ENCODE measurements around the gene PDCD1. TPM values are rescaled to one million over a fixed set of nuclear protein-coding genes. Genes with fewer than 3 reads are reported as not detected.

Gene PDCD1
- total and polyA plus RNA-seq, 2 experiments from 2014 or later = not detected

DNA sequence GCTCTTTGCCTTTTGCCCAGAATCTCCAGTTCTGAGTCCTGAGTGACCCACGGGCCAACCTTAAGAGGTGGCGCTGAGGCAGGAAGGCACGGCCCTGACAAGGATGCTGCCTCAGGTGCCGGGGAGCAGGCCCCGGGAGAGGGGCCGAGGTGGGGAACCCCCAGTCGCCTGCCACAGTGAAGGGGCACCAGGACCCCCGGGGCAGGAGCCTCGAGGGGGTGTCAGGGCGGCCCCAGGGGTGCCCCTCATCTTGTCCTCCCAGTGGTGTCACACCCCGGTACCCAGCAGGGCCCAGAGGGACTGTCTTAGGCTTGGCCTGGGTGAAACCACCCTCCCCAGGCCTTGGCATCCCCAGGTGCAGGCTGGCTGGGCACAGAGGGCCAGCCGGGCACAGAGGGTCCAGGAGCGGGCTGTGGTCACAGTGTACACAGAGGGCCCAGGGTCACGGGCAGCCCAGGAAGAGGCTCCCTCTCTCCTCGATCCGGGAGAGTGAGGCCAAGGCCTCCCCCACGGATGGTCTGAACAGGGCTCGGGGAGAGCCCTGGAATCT is 1.0 kb downstream of the PDCD1 start:
- Histone ChIP-seq H3K36me3 (ENCODE audit: low read depth) (no peaks in the 10 kb centered on the region), H3K4me3 (no peak overlapping the region), H3K9me2 (ENCODE audit: insufficient read depth) (no peaks in the 10 kb centered on the region), H4K20me1 (ENCODE audit: insufficient read depth) (no peaks in the 10 kb centered on the region), H3F3A (ENCODE audit: insufficient read depth) (no peaks in the 10 kb centered on the region), H3K79me2 (ENCODE audit: insufficient read depth) (no peaks in the 10 kb centered on the region), H3K9me3 (ENCODE audit: low read depth) (no peaks in the 10 kb centered on the region), H3K27ac (no peak overlapping the region), H2AFZ (no peak overlapping the region), H3K4me2 (ENCODE audit: unreplicated experiment) (no peak overlapping the region), H3K9ac (no peak overlapping the region), H3K4me1 (ENCODE audit: insufficient read depth) (peaks cover 5% of the 10 kb centered on the region; the same call in 1 of the 2 replicates), H3K27me3 (replicated peaks; ENCODE audit: insufficient read depth) (no peaks in the 10 kb centered on the region)
- in situ Hi-C loops (cut with MboI) = no loop called here
- TF ChIP-seq EZH2phosphoT487 (IDR thresholded peaks at IDR 0.05; ENCODE audit: insufficient read depth, low read depth) = no peak
- no peak for TF ChIP-seq EZH2 (IDR thresholded peaks at IDR 0.05; ENCODE audit: insufficient read depth, poor library complexity, severe bottlenecking)
- DNase-seq = no peak
- 80 to 85% methylated on average over 15 to 18 of the region's 18 CpGs for WGBS, 2 experiments (ENCODE audit: low coverage in 1 of 2, low lambda C conversion rate in 2 of 2, missing lambda C conversion rate in 2 of 2)

DNA sequence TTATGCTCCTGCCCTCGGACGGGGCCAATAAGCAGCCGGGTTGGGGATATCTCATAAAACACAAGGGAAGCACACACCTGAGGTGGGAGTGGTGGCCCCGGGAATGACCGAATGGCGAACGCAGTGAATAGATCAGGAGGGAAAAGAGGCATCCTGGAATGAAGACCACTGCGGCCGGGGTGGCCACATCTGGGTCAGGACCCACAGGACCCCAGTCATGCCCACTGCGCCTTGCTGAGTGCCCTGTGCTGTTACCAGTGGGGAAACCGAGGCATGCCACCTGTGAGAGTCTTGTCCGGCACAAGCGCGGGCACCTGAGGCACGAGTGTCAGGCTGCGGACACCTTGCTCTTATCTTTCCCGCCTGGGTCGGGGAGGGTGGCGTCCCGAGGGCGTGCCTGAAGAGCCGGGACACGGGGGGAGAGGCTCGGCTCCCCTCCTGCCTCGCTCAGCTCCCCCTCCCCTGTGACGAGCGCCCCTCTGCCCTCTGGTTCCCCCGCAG is 1.6 kb downstream of the PDCD1 start:
- H2AFZ ChIP-seq = no peak overlapping the region
- TF ChIP-seq EZH2 (IDR thresholded peaks at IDR 0.05; ENCODE audit: insufficient read depth, poor library complexity, severe bottlenecking) = no peak
- TF ChIP-seq EZH2phosphoT487 (IDR thresholded peaks at IDR 0.05; ENCODE audit: insufficient read depth, low read depth) = no peak
- H3K4me1 ChIP-seq (ENCODE audit: insufficient read depth) = peaks cover 5% of the 10 kb centered on the region; the same call in 1 of the 2 replicates
- no peak overlapping the region for H3K4me3 ChIP-seq
- H3K9me2 ChIP-seq (ENCODE audit: insufficient read depth) = no peaks in the 10 kb centered on the region
- no peak overlapping the region for H3K9ac ChIP-seq
- H3K79me2 ChIP-seq (ENCODE audit: insufficient read depth) = no peaks in the 10 kb centered on the region
- WGBS, 2 experiments (ENCODE audit: low coverage in 1 of 2, low lambda C conversion rate in 2 of 2, missing lambda C conversion rate in 2 of 2) = 74 to 81% methylated on average over 18 to 28 of the region's 28 CpGs
- DNase-seq = no peak
- in situ Hi-C loops (cut with MboI) = no loop called here
- H4K20me1 ChIP-seq (ENCODE audit: insufficient read depth) = no peaks in the 10 kb centered on the region
- H3F3A ChIP-seq (ENCODE audit: insufficient read depth) = no peaks in the 10 kb centered on the region
- no peaks in the 10 kb centered on the region for H3K27me3 ChIP-seq (replicated peaks; ENCODE audit: insufficient read depth)
- H3K27ac ChIP-seq = no peak overlapping the region
- H3K4me2 ChIP-seq (ENCODE audit: unreplicated experiment) = no peak overlapping the region
- no peaks in the 10 kb centered on the region for H3K36me3 ChIP-seq (ENCODE audit: low read depth)
- H3K9me3 ChIP-seq (ENCODE audit: low read depth) = no peaks in the 10 kb centered on the region

DNA sequence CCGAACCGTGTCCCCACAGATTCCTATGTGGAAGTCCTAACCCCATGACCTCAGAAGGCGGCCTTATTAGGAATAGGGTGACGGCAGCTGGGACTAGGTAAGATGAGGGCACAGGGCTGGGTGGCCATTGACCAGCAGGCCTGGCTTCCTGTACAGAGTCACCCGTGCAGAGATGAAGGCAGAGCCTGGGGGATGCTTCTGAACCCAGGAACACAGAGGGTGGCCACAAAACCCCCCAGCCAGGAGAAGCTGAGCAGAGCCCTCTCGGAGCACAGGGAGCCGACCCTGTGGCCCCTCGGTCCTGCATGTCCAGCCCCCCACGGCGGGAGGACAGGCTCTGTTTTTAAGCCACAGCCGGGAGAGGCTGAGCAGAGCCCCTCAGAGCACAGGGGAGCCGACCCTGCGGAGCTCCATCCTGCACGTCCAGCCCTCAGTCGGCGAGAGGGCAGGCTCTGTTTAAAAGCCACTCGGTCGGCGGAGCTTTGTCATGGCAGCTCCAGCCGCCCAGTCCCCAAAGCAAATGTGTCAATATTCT is 2.7 kb downstream of the PDCD1 start:
- H4K20me1 ChIP-seq (ENCODE audit: insufficient read depth) = no peaks in the 10 kb centered on the region
- H3K36me3 ChIP-seq (ENCODE audit: low read depth) = no peaks in the 10 kb centered on the region
- DNase-seq = no peak
- H2AFZ ChIP-seq = no peak overlapping the region
- in situ Hi-C loops (cut with MboI) = no loop called here
- H3K4me2 ChIP-seq (ENCODE audit: unreplicated experiment) = no peak overlapping the region
- no peak overlapping the region for H3K27ac ChIP-seq
- WGBS, 2 experiments (ENCODE audit: low coverage in 1 of 2, low lambda C conversion rate in 2 of 2, missing lambda C conversion rate in 2 of 2) = 66 to 74% methylated on average over 15 to 19 of the region's 20 CpGs
- H3K9ac ChIP-seq = no peak overlapping the region
- no peaks in the 10 kb centered on the region for H3K9me2 ChIP-seq (ENCODE audit: insufficient read depth)
- H3K79me2 ChIP-seq (ENCODE audit: insufficient read depth) = no peaks in the 10 kb centered on the region
- H3K4me1 ChIP-seq (ENCODE audit: insufficient read depth) = peaks cover 5% of the 10 kb centered on the region; the same call in 1 of the 2 replicates
- no peak overlapping the region for H3K4me3 ChIP-seq
- TF ChIP-seq EZH2 (IDR thresholded peaks at IDR 0.05; ENCODE audit: insufficient read depth, poor library complexity, severe bottlenecking) (no peak), EZH2phosphoT487 (IDR thresholded peaks at IDR 0.05; ENCODE audit: insufficient read depth, low read depth) (no peak)
- H3K27me3 ChIP-seq (replicated peaks; ENCODE audit: insufficient read depth) = no peaks in the 10 kb centered on the region
- no peaks in the 10 kb centered on the region for H3K9me3 ChIP-seq (ENCODE audit: low read depth)
- H3F3A ChIP-seq (ENCODE audit: insufficient read depth) = no peaks in the 10 kb centered on the region

DNA sequence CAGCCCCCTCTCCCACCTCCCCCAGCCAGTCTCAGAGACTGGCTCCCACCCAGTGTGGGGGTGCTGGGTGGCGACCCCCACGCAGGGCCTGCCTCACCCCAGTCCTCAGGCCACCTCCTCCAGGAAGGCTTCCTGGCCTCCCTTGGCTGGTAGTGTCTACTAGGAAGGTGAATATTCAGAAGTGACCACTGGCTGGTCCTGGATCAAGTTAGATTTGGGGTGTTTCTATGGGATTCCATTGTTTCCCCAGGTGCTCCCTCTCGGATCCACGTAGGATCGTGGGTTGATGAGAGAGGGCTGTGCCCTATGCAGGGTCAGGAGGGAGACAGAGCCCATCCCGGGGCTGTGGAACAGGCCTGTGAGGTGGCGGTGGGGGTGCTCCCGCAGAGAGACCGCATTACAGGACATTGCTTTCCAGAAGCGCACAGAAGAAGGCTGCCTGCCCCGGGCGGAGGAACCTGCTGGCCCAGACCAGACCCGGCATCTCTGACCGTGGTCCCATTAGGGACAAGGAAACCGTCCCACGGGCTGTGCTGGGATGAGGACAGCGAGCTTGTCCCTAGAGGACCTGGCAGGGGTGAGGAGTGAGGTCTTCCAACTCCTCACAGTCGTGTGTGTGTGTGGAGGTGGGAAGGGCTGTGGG is 3.3 kb downstream of the PDCD1 start:
- WGBS, 2 experiments (ENCODE audit: low coverage in 1 of 2, low lambda C conversion rate in 2 of 2, missing lambda C conversion rate in 2 of 2) = 80 to 83% methylated on average over 17 to 18 of the region's 18 CpGs
- Histone ChIP-seq H3K9ac (no peak overlapping the region), H2AFZ (no peak overlapping the region), H3K4me2 (ENCODE audit: unreplicated experiment) (no peak overlapping the region), H3K9me3 (ENCODE audit: low read depth) (no peaks in the 10 kb centered on the region), H3K4me1 (ENCODE audit: insufficient read depth) (peaks cover 5% of the 10 kb centered on the region; the same call in 1 of the 2 replicates), H3K27ac (no peak overlapping the region), H3K9me2 (ENCODE audit: insufficient read depth) (no peaks in the 10 kb centered on the region), H3K27me3 (replicated peaks; ENCODE audit: insufficient read depth) (no peaks in the 10 kb centered on the region), H3F3A (ENCODE audit: insufficient read depth) (no peaks in the 10 kb centered on the region), H4K20me1 (ENCODE audit: insufficient read depth) (no peaks in the 10 kb centered on the region), H3K4me3 (no peak overlapping the region), H3K36me3 (ENCODE audit: low read depth) (no peaks in the 10 kb centered on the region), H3K79me2 (ENCODE audit: insufficient read depth) (no peaks in the 10 kb centered on the region)
- no peak for DNase-seq
- no peak for TF ChIP-seq EZH2phosphoT487 (IDR thresholded peaks at IDR 0.05; ENCODE audit: insufficient read depth, low read depth)
- no peak for TF ChIP-seq EZH2 (IDR thresholded peaks at IDR 0.05; ENCODE audit: insufficient read depth, poor library complexity, severe bottlenecking)
- in situ Hi-C loops (cut with MboI) = no loop called here
